SH-SY5Y (cell line): Measurements from ENCODE around the gene DTHD1.

Source experiments
- GATA2 ChIP-seq: IDR thresholded peaks from 2 replicates; pipeline ENCODE4 v1.6.1; 2011; ENCODE audit warnings: mild to moderate bottlenecking, low read depth, low read length
- GATA3 ChIP-seq: IDR thresholded peaks from 2 replicates; pipeline ENCODE4 v1.6.1; 2011; ENCODE audit warnings: low read depth, mild to moderate bottlenecking, low read length, moderate library complexity

DNA sequence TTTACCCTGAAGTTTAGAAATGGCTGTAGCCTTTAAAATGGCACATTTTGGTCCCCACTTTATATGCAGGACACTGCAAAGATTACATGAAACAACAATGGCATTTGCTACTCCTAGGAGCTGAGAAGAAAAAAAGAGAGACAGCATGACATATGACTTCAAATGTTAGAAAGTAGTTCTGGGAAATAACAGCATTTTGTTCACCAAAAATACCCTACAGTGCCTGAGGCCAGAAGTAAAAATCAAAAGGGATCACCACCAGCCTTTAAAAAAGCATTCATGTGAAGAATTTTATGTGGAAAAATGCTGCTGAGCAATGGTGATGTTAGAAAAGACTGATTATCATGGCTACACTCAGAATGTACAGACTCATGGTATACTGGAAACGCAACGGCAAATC lies 110.0 kb downstream of the DTHD1 start:
- TF ChIP-seq GATA3 (no peak), GATA2 (no peak)
